GM18909 (cell line): ENCODE results near the gene MDH2.
"Not testable (repeated sequence)": the region's sequence is repeated elsewhere in the genome, so short reads cannot be mapped to it uniquely, and the experiment has no call there.

Source experiments
- ATAC-seq: cut with Tn5 transposase; IDR thresholded peaks from one replicate; pipeline ENCODE4 v1.9.1; 2021; ENCODE audit warnings: mild to moderate bottlenecking; ENCODE audit not compliant: unreplicated experiment, poor library complexity

The MDH2 gene

DNA sequence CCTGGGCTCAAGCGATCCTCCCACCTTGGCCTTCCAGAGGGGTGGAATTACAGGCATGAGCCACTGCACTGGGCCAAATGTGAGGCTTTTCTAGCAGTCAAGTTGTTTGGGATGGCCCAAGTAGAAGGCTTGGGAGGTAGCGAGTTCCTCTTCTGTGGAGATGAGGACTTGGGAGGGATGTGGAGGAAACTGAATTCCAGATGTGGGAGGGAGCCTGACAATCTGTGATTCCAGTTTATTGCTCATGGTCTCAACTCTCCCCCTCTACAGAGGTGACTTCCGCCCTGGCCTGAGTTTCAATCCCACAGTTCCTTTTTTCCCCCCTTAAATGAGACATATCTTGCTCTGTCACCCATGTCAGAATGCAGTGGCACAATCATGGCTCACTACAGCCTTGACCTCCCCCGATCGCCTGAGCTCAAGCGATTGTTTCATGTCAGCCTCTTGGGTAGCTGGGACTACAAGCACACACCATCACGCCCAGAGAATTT, 3.5 kb upstream of the MDH2 start:
- ATAC-seq: no peak

DNA sequence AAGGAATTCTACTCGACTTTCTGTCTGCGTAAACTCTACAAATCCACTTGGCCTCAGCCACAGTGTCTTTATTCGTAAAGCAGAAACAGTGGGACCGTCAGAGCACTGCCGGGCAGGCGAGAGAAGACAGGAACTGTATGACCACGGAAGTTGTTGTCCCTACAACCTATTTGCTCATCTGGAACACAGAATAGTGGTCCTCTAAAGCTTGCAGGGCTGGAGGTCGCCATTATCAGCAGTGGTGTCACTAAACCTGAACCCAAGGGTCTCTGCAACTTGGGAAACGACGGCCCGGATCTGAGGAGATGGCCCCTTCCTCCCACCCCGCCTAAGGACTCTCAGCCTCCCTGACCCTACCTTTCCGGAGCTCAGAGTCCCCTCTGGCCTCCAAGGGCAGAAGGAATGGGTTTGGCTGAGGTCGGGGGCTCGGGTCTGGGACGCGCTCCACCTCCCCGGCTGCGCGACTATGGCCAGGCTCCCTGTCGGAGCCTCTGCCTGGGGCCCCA, 548 bp upstream of the MDH2 start:
- ATAC-seq: peak; percentile 3

DNA sequence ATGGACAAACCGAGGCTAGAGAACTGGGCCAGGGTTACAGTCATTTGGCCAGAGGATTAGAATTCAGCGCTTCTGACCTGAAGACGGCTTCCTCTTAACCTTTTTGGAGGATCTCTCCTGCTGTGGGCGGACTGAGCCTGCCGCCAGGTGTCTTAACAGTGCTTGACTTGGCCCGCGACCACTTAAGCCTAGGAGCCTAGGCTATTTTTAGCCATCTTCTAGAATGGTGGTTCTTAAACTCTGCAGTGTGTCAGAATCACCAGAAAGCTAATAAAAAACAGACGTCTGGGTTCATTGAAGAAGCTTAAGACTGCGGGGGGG, 722 bp downstream of the MDH2 start:
- ATAC-seq: no peak

DNA sequence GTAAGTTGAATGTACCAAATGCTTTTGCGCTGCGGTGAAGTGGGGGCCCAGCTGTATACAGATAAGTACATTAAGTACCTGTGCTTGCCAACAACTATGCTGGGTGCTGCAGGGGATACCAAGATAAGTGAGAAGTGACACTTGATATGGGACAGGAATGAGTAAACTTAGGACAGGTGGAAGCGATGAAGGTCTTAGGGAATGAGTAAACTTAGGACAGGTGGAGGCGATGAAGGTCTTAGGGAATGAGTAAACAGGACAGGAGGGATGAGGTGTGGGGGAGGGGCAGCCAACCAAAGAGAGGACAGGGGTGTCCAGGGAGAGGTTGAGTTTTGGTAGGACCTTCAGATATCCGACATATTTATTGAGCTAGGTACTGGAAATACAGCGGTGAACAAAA, 1.4 kb downstream of the MDH2 start:
- no peak for ATAC-seq

DNA sequence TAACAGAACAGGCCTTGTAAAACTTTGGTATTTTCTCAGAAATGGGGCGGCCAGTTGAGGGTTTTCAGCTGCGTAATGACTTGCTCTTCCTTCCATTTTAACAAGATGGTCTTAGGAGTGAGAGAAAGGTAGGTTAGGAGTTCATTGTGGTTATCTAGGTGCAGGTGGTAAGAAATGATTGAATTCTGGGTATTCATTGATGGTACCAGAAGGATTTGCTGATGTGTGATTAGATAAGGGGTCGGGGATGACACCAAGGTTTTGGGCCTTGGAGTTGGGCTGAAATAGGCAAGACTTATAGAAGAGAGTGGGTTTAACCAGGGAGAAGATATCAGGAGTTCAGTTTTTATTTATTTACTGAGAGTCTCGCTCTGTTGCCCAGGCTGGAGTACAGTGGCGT, 2.6 kb downstream of the MDH2 start:
- no peak for ATAC-seq

DNA sequence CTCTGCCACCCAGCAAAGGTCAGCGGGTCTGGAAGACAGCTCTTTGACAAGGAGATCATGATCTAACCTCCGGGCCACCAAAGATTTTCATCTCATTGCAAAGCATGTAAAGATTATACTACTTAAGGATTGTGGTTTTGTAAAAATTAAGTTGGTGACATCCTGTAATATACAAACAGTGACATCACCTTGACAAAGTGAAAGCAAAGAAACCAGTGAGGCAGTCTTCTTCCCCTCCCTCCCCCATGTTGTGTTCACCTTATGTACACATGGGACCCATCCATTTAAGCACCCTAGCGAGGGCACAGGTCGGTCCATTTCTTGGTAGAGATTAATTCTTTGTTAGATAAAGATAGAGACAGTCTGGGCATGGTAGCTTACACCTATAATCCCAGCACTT, 3.9 kb downstream of the MDH2 start:
- no peak for ATAC-seq

DNA sequence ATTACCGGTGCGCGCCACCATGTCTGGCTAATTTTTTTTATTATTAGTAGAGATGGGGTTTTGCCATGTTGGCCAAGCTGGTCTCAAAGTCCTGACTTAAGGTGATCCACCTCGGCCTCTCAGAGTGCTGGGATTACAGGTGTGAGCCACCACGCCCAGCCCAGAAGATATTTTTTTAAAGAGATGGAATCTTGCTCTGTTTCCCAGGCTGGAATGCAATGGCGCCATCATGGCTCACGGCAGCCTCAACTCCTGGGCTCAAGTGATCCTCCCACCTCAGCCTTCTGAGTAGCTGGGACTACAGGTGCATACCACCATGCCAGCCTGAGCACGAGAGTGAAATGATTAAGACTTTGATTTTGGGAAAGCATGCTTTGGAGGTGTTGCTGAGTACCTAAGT, 4.8 kb downstream of the MDH2 start:
- ATAC-seq: not testable (repeated sequence)

DNA sequence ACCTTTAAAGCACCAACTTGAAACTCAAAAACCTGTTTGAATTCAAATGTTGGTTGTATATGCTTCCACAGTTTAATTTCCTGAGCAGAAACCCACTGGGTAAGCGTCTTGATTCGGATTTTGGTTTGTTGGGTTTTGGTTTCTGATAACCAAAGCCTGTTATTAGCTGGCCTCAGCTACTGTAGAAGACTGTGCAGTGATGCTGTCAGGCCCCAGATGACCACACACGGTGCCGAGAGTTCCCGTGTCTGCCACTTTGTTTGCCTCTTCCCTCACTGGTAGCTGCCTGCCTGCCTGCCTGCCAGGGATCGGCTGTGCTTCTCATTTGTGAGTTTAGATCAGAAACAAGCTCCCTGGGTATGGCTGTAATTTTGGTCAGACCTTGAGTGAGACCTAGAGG, 5.6 kb downstream of the MDH2 start:
- no peak for ATAC-seq

DNA sequence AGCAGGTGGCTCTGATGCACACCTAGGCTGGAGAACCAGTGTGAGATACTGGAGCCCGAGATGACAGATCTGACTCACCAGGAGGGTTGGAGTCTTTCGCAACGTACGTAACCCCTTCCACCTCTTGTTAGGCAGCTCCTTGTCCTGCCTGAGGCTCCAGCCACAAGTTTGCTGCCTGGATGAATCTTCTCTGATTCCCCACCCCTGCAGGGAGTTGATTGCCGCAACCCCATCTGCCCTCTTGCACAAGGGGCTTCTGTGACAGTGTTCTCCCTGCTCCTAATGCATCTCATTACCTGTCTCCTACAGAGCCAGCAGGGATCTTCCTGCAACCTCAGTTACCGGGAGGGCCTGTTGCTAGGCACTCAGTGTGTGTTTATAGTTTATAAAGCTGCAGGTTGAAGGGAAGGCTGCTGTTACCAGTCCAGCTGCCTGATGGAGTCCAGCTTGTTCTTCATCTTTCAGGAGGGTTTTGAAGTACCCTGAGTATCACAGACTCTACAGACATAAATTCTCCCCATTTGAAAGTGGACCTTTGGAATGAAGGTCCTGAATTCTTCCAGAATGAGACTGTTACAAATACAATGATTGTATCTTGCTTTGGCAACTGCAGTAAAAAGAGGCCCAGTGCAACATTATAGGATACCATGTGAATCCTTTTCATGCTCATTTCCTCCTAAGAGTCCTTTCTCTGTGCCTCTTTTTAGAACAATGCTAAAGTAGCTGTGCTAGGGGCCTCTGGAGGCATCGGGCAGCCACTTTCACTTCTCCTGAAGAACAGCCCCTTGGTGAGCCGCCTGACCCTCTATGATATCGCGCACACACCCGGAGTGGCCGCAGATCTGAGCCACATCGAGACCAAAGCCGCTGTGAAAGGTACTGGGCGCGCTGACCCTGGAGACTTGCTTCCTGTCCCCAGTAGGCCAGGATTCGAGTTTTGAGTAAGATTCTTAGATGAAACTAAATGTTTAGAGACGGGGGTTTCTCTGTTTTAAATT, 6.5 kb downstream of the MDH2 start:
- ATAC-seq: no peak

DNA sequence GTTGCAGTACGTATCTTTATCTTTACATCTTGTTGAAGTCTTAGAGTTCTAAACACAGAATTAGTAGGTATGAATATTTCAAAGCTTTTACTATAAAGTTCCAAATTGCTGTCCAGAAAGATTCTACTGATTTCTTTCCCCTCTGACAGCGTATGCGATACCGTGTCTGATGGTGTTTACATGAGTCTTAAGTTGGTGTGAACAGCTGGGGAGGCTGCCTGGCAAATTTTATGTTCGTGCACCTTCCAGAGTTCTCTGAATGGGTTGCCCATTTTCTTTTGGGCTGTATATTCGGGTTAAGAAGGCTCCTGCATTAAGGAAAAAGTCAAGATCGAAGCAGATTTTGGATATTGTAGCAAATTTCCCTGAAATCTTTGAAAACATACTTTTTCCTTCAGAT, 8.3 kb downstream of the MDH2 start:
- ATAC-seq: no peak

DNA sequence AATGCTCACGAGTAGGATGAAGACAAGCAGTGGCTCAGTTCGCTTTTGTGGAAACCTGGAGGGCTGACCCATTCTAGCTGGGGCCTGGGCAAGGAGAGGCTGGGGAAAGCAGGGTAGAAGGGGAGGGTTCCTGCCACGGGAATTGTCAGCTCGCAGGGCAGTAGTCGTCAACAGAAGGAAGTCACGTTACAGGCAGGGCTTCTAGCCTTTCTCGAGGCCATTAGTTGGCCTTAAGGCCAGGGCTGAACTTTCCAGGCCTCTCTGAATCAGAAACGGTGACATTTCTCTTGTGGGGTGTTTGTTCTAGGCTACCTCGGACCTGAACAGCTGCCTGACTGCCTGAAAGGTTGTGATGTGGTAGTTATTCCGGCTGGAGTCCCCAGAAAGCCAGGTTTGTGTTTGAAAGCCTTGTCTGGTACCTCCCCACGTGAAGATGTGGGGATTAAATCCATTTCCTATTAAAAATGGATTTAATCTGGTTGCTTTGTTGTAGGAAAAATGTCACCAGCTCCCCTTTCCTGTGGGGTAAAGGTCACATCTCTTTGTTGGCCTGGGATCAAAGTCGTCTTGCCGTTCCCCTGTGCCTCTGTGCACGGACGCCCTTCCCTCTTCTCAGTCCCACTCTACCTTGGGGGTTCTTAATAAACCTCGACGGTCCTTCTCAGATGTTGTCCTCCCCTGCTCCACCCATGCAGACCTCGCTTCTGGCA, 9.4 kb downstream of the MDH2 start:
- ATAC-seq: no peak

DNA sequence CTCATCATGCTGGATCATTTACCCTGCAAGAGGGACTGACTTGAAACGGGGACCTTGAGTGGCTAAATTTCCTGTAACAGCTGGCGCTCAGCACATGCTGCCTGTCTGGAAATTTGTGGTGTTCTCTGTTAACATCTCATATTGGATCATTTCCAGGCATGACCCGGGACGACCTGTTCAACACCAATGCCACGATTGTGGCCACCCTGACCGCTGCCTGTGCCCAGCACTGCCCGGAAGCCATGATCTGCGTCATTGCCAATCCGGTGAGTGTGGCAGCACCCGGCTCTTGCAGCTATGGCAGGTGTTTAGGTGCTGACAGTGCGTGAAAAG, 9.9 kb downstream of the MDH2 start:
- no peak for ATAC-seq

DNA sequence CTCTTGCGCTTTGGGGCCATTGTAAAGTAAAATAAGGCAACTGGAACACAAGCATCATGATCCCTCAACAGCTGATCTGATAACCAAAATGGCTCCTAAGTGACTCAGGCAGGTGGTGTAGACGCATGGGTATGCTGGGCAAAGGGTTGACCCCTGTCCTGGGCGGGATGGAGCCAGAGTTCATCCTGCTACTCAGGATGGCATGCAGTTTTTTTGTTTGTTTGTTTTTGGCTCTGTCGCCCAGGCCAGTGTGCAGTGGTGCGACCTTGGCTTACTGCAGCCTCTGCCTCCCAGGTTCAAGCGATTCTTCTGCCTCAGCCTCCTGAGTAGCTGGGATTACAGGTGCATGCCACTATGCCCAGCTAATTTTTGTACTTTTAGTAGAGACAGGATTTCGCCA, 10.8 kb downstream of the MDH2 start:
- not testable (repeated sequence) for ATAC-seq

DNA sequence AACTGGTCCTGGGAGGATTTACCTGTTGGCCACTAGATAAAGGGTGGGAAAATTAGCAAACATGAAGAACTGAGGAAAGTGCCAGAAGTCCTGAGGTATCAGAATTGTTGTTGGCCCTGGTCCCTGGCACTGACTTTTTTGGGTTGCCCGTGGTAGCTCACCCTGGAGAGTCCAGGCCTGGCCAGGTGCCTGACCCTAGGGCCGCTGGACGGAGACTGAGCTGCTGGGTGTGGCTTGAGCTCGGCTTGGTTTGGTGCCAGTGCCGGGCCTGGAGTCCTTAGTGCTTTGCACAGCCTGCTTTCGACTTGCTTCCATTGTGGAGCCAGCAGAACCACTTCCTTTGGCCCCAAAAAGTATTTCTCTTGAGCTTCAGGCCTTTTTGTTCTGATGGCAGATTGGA, 12.9 kb downstream of the MDH2 start:
- ATAC-seq: no peak

DNA sequence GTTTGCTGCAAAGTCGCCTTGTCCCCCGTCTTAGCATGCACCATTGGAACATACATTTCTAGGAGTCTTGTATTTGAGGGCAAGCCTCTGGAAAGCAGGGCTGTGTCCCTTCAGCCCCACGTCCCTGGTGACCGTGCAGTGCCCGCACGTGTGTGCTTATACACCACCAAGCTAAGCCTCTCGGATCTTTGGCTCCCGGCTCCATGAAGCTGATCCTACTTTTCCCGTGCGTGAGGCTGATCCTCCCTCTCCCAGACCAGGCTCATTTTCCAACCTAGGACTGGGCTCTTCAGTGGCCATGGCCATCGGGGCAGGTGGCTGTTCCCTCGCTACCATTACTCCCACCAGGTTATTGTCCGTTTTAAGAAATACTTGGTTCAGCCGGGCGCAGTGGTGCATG, 14.3 kb downstream of the MDH2 start:
- no peak for ATAC-seq

DNA sequence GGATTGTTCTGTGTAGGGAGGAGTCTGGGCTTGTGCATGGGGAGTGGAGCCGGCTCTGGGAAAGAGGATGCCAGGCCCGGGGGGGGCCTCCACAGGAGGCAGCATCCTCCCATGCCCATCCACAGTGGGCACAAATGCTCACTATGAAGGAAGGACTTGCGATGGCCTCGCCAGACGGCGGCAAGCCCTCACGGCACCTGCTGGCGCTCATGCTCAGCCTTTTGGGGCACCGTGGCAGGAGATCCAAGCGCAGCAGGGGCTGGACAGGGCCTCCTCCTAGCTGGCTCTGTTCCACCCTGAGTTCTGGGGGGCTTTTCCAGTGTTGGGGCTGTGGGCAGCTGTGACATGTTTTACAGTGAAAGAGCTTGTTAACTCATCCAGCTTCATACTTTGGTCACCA, 15.2 kb downstream of the MDH2 start:
- ATAC-seq: no peak

DNA sequence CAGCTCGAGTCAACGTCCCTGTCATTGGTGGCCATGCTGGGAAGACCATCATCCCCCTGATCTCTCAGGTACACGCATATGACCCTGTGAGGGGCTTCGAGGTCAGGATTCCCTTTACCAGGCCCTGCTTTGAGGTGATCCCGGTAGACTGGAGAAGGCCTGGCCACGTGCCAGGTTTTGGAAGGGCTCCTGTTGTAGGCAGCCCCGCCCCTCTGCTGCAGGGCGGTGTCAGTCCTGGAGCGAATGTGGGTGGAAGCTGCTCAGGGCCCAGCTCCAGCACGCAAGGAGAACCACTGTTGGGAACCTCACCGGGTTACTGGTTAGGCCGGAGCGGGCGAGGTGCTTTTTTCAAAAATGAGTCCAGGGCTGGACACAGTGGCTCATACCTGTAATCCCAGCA, 15.6 kb downstream of the MDH2 start:
- ATAC-seq: no peak

DNA sequence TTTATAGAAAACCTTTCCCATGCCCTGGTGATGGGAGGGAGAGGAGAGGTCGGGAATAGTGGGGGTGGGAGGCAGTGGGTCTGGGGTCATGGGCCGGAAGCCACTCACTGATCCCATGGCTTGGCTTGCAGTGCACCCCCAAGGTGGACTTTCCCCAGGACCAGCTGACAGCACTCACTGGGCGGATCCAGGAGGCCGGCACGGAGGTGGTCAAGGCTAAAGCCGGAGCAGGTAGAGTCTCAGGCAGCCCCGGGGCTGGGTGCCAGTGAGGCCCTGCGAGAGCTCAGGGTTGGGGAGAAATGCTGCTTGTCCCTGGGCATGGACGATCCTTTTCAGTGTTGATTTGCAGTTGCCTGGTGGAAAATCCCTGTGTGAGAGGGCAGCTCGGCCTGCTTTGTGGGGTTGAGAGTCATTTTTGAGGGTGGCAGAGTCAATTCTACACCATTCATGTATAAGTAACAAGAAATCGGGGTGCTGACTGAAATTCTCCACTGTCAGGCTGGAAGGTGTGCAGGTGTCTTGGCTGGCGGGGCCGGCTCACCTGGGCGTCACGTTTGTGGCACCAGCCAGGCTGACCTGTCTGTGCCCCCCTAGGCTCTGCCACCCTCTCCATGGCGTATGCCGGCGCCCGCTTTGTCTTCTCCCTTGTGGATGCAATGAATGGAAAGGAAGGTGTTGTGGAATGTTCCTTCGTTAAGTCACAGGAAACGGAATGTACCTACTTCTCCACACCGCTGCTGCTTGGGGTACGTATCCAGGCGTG, 16.5 kb downstream of the MDH2 start:
- ATAC-seq: no peak

DNA sequence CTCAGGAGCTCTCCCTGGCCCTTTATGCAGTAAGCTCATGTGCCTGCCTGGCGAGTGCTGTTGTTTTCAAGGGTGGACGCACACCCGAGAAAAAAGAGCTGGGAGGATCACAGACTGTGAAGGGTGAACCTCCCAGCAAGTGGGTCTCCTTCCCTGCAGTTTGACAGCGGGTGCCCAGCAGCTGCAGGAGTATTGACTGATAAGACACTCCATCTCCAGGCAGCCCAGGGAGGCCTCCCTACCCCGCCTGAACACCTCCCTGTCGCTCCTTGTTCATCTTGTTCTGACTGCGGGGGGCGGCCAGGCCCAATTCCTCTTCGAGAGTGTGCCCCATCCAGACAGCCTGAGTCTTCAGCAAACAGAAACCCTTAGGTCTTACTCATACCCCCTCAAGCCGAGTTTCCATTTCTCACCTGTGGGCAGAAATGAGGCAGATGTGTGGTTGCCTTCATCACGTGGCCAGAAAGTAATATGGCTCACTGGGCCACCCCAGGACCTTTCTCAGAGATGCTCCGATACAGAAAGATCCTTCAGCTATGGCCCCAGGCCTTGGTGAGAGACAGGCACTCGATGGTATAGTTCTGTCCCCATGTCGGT, 17.2 kb downstream of the MDH2 start:
- ATAC-seq: no peak

DNA sequence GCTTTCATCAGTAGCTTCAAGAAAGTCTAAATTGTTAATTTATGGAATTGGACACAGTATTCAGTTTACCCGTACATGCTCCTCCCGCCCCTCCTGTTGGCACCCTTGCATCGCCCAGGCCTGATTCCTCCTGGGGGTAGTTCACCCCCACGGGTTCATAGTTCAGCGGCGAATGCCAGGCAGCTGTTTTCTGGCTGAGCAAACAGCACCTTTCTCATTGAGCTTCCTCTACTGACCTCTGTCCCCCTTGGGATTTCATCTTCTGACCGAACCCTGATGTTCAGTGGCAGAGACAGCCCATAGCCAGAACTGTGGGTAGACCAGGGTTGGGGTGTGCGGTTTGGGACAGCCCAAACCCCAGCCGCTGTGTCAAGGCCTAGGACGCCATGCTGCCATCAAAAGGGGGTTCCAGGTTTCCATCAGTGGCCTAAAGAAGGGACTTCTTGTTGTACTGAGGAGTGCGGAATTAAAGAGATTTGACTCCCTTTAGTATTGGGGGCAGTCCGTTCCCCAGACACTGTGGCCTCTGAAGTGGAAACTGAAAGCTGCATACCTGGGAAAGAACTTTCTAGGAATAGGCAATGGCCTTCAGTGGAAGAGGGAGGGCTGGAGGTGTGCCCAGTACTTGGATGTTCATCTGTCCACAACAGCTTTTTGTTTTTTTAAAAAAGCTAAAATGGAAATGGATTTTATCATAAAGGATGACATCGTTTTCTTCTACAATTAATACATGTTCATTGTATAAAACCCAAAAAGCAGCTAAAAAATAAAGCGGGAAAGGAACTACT, 19.0 kb downstream of the MDH2 start:
- no peak for ATAC-seq
